ENCODE results near the gene TNFRSF4. TPM values are rescaled to one million over a fixed set of nuclear protein-coding genes. Genes with fewer than 3 reads are reported as not detected.

The TNFRSF4 gene
- total RNA-seq, 1 donor from 2014 or later, result 2.3 TPM

GRCh38 chr1:1246577-1247340 is 32.8 kb upstream of the TNFRSF4 start, which contains the start of gene C1QTNF12:
C1QTNF12 (minus strand) TSS chr1:1246722; CDS start chr1:1246690, 32 bp downstream.
- ATAC-seq, result no peak
- intact Hi-C loops (cut with micrococcal nuclease), result no loop called here

GRCh38 chr1:1245817-1246576 is 32.0 kb upstream of the TNFRSF4 start:
- DNase-seq (no peak), ATAC-seq (no peak)
- intact Hi-C loops (cut with micrococcal nuclease), result no loop called here

More at GRCh38 chr1:1246577-1247340, 32.8 kb upstream of the TNFRSF4 start, which contains the start of gene C1QTNF12:
- DNase-seq, result no peak

GRCh38 chr1:1245178-1245816 is 31.3 kb upstream of the TNFRSF4 start:
- DNase-seq (no peak), ATAC-seq (no peak)
- intact Hi-C loops (cut with micrococcal nuclease), result no loop called here

GRCh38 chr1:1244192-1244811 is 30.3 kb upstream of the TNFRSF4 start:
- DNase-seq (no peak), ATAC-seq (no peak)
- intact Hi-C loops (cut with micrococcal nuclease), result no loop called here

GRCh38 chr1:1243807-1244191 is 29.8 kb upstream of the TNFRSF4 start:
- intact Hi-C loops (cut with micrococcal nuclease), result no loop called here
- ATAC-seq (no peak), DNase-seq (no peak)

- intact Hi-C loops (cut with micrococcal nuclease), result no loop called here
- no peak for DNase-seq
- ATAC-seq, result no peak
These were observed 29.3 kb upstream of the TNFRSF4 start for GRCh38 chr1:1243266-1243660.

GRCh38 chr1:1242461-1243265 is 28.7 kb upstream of the TNFRSF4 start:
- intact Hi-C loops (cut with micrococcal nuclease), result no loop called here
- ATAC-seq (no peak), DNase-seq (no peak)

GRCh38 chr1:1241588-1242219 is 27.8 kb upstream of the TNFRSF4 start:
- ATAC-seq (no peak), DNase-seq (no peak)
- intact Hi-C loops (cut with micrococcal nuclease), result no loop called here

GRCh38 chr1:1240822-1241587 is 27.1 kb upstream of the TNFRSF4 start:
- no peak for DNase-seq
- no peak for ATAC-seq
- intact Hi-C loops (cut with micrococcal nuclease), result no loop called here

- DNase-seq, result no peak
- intact Hi-C loops (cut with micrococcal nuclease), result no loop called here
- ATAC-seq, result no peak
These were observed 26.4 kb upstream of the TNFRSF4 start for GRCh38 chr1:1240348-1240732.

- intact Hi-C loops (cut with micrococcal nuclease), result no loop called here
- DNase-seq, result no peak
- no peak for ATAC-seq
These were observed 25.8 kb upstream of the TNFRSF4 start for GRCh38 chr1:1239614-1240347.

GRCh38 chr1:1239227-1239613 is 25.3 kb upstream of the TNFRSF4 start:
- DNase-seq (no peak), ATAC-seq (no peak)
- intact Hi-C loops (cut with micrococcal nuclease), result no loop called here

GRCh38 chr1:1238702-1239178 is 24.8 kb upstream of the TNFRSF4 start:
- intact Hi-C loops (cut with micrococcal nuclease), result no loop called here
- DNase-seq (no peak), ATAC-seq (no peak)

GRCh38 chr1:1237874-1238701 is 24.1 kb upstream of the TNFRSF4 start:
- DNase-seq (no peak), ATAC-seq (no peak)
- intact Hi-C loops (cut with micrococcal nuclease), result no loop called here

GRCh38 chr1:1236945-1237873 is 23.3 kb upstream of the TNFRSF4 start:
- intact Hi-C loops (cut with micrococcal nuclease), result no loop called here
- DNase-seq, result no peak
- no peak for ATAC-seq
